ENCODE results near the gene PCSK6. TPM values are rescaled to one million over a fixed set of nuclear protein-coding genes. Genes with fewer than 3 reads are reported as not detected.

Gene PCSK6
- total RNA-seq, 4 donors from 2014 or later = 10.6 to 98.2 (median 12.8) TPM

- Histone ChIP-seq H3K36me3 (no peaks in the 10 kb centered on the region), H3K4me3 (no peak overlapping the region), H3K4me1 (peaks cover 0 to 22% (median 2%) of the 10 kb centered on the region in 4 donors), H3K27ac (no peak overlapping the region), H3K27me3 (peaks cover 0 to 3% of the 10 kb centered on the region in 2 donors), H3K9me3 (no peaks in the 10 kb centered on the region)
- TF ChIP-seq CTCF (IDR thresholded peaks at IDR 0.05) = no peak
- TF ChIP-seq POLR2A (IDR thresholded peaks at IDR 0.05) = no peak
- no peak for DNase-seq
These were observed 4.8 kb upstream of the PCSK6 start for GRCh38 chr15:101494251-101494796.

- no peak for DNase-seq
- peaks cover 0 to 29% (median 2%) of the 10 kb centered on the region in 4 donors for H3K4me1 ChIP-seq
- no peak overlapping the region for H3K27ac ChIP-seq
- H3K9me3 ChIP-seq = no peaks in the 10 kb centered on the region
- no peak overlapping the region for H3K4me3 ChIP-seq
- H3K36me3 ChIP-seq = no peaks in the 10 kb centered on the region
- H3K27me3 ChIP-seq = peaks cover 0 to 3% of the 10 kb centered on the region in 2 donors
- TF ChIP-seq CTCF (IDR thresholded peaks at IDR 0.05) = no peak
- TF ChIP-seq POLR2A (IDR thresholded peaks at IDR 0.05) = no peak
These were observed 3.5 kb upstream of the PCSK6 start for GRCh38 chr15:101492766-101493692.

- no peak for DNase-seq
- Histone ChIP-seq H3K36me3 (no peaks in the 10 kb centered on the region), H3K4me3 (no peak overlapping the region), H3K4me1 (peaks cover 0 to 21% (median 2%) of the 10 kb centered on the region in 4 donors), H3K27ac (no peak overlapping the region), H3K27me3 (peaks cover 0 to 3% of the 10 kb centered on the region in 2 donors), H3K9me3 (no peaks in the 10 kb centered on the region)
- TF ChIP-seq POLR2A (IDR thresholded peaks at IDR 0.05) (no peak), CTCF (IDR thresholded peaks at IDR 0.05) (no peak)
These were observed 2.5 kb upstream of the PCSK6 start for GRCh38 chr15:101491734-101492640.

- TF ChIP-seq CTCF (IDR thresholded peaks at IDR 0.05) (no peak), POLR2A (IDR thresholded peaks at IDR 0.05) (no peak)
- H3K27me3 ChIP-seq = peaks cover 0 to 3% of the 10 kb centered on the region in 2 donors
- no peak for DNase-seq
- H3K4me3 ChIP-seq = no peak overlapping the region
- peaks cover 0 to 13% (median 0%) of the 10 kb centered on the region in 4 donors for H3K4me1 ChIP-seq
- no peaks in the 10 kb centered on the region for H3K9me3 ChIP-seq
- no peak overlapping the region for H3K27ac ChIP-seq
- no peaks in the 10 kb centered on the region for H3K36me3 ChIP-seq
These were observed 1.6 kb upstream of the PCSK6 start for GRCh38 chr15:101490922-101491733.

All from Peyer's patch (tissue), 4 donors.